Left hindlimb (tissue), 1 donor: ENCODE data around the gene LDB2.

Source experiments
- DNase-seq: peaks from one replicate; pipeline ENCODE4 v3.0.0-alpha.2; 2018

LDB2 gene

GRCh38 chr4:16752150-16752549, 146.3 kb downstream of the LDB2 start:
- no peak for DNase-seq

DNA sequence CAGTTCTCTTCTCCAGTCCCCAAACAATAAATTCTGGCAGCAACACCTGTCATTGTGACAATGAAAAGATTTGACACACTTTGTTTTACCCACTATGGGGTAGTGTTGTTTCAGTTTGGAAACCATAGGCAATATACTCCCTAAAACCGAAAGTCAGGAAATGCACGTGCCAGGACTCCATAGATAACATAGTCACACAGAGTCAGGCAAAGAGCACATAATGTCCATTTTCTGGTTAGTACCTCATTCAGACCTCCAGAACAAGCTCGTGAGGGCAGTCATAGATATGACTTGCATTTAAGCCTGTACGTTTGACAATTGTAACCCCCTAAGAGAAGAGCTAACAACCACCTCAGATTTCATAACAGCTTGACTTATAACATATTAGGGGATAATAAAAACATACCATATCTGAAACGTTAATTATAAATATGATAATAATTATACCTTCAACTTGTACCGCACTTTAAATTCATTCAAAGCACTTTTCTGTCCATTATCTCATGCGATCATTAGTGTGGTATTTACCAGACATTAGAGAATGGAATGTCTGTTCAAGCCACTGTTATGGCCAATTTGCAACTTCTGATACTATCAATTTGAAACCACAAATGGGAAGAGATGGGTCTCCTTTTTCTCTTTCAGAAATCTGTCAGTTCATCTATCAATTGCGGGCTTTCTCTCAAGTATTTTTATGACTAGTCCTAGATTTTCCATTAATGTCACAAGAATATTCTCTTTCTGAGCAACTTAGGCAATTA, 147.4 kb downstream of the LDB2 start:
- DNase-seq, result no peak

DNA sequence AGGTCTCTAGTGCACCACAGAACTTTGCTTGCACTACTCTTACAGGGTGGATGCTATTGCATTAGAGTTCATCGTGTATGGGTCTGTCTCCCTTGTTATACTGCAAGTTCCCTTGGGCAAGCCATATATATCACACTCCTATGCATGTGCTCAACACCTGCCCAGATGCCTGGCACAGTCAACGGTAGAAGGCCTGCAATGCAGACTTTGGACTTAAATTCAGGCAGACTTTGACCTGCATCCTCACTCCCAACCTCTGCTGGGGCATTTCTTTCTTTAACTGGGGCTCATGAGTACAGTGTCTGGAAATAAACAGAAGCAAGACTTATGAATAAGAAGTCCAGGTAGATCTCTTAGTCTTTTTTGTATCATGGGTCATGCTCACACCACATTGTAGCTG, 148.2 kb downstream of the LDB2 start:
- DNase-seq, result no peak

GRCh38 chr4:16745887-16746286, 152.6 kb downstream of the LDB2 start:
- no peak for DNase-seq

DNA sequence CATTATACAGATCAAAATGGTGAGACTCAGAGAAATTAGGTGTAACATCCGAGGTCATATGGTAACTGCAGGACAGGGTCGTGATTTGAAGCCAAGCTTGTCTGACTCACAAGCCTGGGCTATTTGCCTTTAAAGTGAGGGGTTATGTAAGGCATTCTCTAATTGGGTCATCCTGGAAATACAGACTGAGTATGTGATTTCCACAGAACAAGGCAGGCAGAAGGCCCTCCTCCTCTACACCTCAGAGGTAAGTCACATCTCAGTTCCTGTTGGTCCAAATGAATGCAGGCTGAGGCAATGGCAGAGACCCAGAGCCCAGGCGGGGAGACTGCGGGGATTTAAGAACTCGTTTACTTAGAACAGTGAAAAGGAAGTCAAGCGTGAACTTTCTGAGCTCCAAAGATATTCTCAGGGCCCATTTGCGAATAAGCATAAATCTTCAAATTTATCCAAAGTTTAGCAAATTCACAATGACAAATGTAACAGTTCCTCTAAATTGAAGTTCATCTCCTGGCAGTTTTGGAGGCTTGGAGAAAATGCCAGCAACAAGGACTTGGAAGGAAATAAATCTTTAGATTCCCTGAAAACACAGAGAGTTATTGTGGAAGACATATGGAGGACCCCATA, 153.3 kb downstream of the LDB2 start:
- DNase-seq, result no peak

- DNase-seq, result no peak
Measured at GRCh38 chr4:16741287-16741686, 157.2 kb downstream of the LDB2 start.

- no peak for DNase-seq
Measured at GRCh38 chr4:16739997-16740624, 158.3 kb downstream of the LDB2 start.

DNA sequence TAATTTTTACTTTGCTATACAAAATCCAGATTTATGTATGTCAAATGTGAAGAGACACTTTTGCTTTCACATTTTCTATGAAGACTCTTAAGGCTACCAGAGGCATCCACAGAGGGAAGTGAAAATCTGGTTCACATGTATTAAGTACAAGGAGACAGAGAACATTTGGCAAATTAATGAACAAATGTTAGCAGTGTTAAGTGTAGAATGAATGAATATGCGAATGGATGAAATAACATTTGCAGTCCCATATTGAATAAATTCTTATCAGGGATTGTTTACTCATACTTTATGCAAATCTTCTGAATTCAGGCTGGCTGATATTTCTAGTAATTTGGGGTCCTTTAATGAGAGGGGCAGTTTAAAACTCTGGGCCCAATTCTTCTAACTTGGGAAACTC, 159.9 kb downstream of the LDB2 start:
- no peak for DNase-seq

GRCh38 chr4:16733509-16733908, 164.9 kb downstream of the LDB2 start:
- DNase-seq, result no peak

DNA sequence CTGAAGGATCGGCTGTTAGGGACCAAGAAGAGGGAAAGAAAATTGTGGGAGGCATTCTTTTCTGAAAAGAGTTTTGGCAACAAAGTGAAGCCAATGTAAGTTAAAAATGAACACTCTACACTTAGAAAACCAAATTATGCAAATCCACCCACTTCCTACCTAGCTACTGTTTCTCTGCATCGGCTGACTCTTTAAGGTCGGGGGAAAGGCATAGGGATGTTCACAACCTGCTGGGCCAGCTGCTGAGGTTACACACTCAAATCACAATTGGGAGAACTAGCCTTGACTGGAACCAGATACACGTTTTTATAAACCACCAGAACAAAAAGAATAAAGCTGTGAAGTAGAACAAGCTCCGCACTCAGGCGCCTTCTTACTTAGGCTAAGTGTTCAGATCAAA, 165.7 kb downstream of the LDB2 start:
- DNase-seq, result no peak

GRCh38 chr4:16731776-16732380, 166.6 kb downstream of the LDB2 start:
- DNase-seq, result no peak

DNA sequence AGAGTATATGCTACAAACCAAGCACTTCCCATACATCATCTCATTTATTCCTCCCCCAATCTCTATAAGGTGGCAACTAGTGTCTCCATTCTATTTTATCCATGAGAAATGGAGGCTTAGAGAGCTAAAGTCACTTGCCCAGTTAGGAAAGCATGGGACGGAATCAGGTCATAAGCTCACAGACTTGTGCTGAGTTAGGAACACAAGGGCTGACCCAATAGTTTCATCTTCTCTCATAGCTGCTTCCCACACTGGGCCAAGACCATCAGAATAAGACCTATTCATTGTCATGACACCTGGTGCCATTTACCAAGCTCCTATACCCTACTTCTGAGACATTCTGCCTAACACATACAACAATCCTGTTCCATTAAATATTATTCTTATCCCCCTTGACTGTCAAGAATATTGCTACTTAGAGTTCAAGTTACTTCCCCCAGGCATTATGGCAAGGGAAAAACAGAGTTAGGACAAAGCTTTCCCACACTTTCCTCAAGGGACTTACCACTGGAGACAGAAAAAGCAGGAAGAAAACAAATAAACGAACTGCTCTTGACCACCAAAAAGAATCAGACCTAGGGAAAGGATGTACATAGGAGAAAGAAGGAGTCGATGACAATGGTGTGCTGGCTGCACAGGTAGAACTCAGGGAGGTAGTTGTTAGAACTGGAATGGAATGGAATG, 167.8 kb downstream of the LDB2 start:
- DNase-seq, result no peak

DNA sequence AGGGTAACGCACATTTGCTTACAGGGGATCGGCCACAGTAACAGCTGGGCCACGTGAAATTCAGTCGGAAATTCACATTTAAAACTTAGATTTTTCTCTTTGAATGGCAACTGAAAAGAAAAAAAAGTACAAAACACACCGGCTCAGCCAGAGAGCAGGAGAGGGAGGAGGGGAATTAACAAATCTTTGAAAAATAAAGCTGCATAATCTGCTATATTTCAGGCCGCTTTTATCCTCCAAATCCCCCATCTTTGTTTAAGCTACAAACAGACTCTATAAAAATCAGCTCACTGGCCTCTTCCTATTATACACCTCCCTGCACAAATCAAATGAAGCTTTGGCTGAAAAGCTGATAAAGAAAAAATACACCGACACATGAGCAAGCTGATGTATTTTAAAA, 169.1 kb downstream of the LDB2 start:
- DNase-seq, result no peak

DNA sequence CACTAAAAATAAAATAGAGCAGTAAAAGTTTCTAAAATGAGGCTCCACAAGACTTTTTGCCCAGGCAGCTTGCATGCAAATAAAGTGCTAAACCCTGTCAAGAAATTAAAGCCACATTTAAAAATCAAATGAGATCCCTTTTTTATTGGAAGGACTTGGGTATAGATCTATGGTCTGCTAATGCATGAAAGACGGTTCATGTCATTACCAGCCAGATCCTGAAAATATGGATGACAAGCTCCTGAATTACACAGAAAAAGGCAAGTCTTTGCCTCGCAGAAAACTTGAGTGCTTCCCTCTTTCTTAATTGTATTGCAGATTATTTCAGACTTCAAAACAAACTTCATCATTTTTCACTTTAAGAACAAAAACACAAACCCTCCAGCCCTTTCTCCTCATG, 169.6 kb downstream of the LDB2 start:
- DNase-seq, result no peak

- no peak for DNase-seq
Measured at GRCh38 chr4:16728111-16728510, 170.3 kb downstream of the LDB2 start.

GRCh38 chr4:16727218-16727617, 171.2 kb downstream of the LDB2 start:
- no peak for DNase-seq

- no peak for DNase-seq
Measured at GRCh38 chr4:16726368-16727050, 171.9 kb downstream of the LDB2 start.

DNA sequence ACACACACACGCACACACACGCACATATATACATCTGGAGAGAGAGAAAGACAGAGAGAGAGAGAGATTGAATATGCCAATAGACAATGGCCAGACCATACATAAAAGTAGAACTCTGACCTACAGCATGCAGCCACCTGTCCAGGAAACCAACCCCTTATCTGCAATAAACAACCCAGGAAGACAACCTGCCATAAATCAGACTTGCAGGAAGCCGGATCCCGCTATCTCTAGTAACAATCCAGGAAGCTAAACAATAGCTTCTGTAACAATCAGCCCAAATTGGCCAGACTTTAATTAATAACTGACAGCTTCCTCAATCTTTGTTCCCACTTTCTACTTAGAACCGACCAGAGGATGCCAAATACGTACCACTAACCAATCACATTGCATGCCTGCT, 173.2 kb downstream of the LDB2 start:
- no peak for DNase-seq

DNA sequence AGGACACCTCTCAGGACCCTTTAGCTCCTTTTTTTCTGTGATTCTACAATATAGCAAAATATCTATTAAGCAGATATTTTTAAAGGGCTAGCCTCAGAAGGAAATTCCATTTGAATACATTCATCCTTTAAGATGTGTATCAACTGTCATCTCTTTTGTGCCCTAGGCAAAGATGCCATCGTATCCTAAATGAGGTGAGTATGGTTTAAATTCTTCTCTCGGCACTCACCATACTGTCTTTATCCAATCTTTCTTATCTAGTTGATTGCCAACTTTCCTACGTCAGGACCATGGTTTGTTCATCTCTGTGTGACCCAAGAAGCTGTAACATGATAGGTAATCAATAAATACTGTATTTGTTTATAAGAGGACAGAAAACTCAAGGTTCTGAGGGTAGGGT, 176.0 kb downstream of the LDB2 start:
- no peak for DNase-seq

DNA sequence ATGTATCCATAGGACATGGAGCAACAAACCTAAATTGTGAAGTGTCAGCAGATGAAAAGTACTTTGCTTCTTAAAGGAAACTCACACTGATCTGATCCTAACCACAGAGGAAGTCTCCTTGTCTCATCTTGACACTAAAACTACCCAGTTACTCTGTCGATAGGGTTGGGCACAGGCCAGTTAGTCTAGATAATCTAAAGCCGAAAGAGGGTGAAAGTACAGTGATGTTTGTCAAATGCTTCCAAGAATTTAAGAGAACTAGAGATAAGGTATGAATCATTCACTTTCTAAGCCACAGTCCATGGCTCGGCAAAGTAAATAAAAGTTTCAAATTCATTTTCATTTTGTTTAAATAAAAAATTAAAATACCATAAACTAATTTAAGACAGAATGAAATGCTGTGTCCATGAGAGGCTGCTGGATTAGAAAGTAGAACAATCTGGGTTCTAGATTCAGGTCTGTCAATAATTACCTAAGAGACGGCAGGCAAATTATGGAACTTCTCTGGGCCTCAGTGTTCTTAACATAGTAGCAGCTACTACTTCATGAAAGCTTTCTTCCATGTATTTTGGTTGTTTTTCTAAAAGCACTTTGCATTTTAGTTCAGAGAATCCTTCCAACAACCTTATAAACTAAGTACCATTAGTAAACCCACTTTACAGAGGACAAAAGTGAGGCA, 176.7 kb downstream of the LDB2 start:
- DNase-seq, result no peak

DNA sequence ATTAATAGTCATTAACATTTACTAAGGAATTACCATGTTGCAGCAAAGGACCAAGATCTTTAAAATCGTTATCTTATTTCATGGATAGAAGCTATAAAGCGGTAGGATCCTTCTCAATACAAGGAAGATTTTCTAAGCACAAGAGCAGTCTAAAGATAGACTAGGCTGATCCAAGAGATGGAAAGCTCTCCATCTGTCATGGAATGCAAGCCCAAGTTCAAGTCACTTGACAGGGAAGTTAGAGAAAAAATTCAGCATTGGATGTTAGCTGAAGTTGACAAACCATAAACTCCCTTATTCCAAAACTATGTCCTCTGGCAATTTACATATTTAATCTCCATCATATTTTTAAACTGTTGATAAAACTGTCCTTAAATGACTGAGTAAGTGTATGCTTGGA, 177.7 kb downstream of the LDB2 start:
- no peak for DNase-seq
